Keratinocyte (primary cell): Measurements from ENCODE around the gene C3orf70. TPM values are rescaled to one million over a fixed set of nuclear protein-coding genes. Genes with fewer than 3 reads are reported as not detected.

Experiments used
- DNase-seq: peaks from one replicate; pipeline ENCODE4 v3.0.0-alpha.2; 2011; ENCODE audit warnings: low read depth, missing footprints, low spot score
- FAIRE-seq: peaks from 2 replicates; lab custom pipeline; 2011; peaks lifted over from hg19 to GRCh38; lab: Jason Lieb, UNC
- H2AFZ ChIP-seq: 2 replicates; pipeline ENCODE4 v1.6.0; 2012; ENCODE audit warnings: low read length, control low read depth, inconsistent platforms; ENCODE audit not compliant: control insufficient read depth
- H3K27ac ChIP-seq: 2 replicates; pipeline ENCODE4 v1.5.1; 2011; ENCODE audit warnings: low read length; ENCODE audit not compliant: control insufficient read depth, insufficient read depth
- H3K27me3 ChIP-seq: 3 replicates; pipeline ENCODE4 v1.6.0; 2011; ENCODE audit warnings: low read length; ENCODE audit not compliant: control insufficient read depth, insufficient read depth; ENCODE audit errors: extremely low read depth
- H3K36me3 ChIP-seq, 2 experiments: 2 replicates in 1 of 2; 3 replicates in 1 of 2; pipeline ENCODE4 v1.5.1; 2011; ENCODE audit warnings: low read length in 2 of 2, mild to moderate bottlenecking in 1 of 2; ENCODE audit not compliant: control insufficient read depth in 2 of 2, insufficient read depth in 2 of 2; ENCODE audit errors: extremely low read depth in 1 of 2
- H3K4me1 ChIP-seq: 3 replicates; pipeline ENCODE4 v1.5.1; 2011; ENCODE audit warnings: low read length; ENCODE audit not compliant: control insufficient read depth, insufficient read depth; ENCODE audit errors: extremely low read depth
- H3K4me2 ChIP-seq: 3 replicates; pipeline ENCODE4 v1.6.0; 2011; ENCODE audit warnings: low read depth, low read length; ENCODE audit not compliant: control insufficient read depth, insufficient read depth; ENCODE audit errors: extremely low read depth
- H3K4me3 ChIP-seq, 3 experiments: fragments of 200-600 bp in 1 of 3; sonication (generic) in 1 of 3; 2 replicates in 2 of 3; 3 replicates in 1 of 3; pipeline ENCODE4 v1.5.1; 2011 to 2016; ENCODE audit warnings: low read length in 3 of 3, mild to moderate bottlenecking in 3 of 3, control low read depth in 2 of 3, inconsistent platforms in 1 of 3, low read depth in 1 of 3, mixed read lengths in 1 of 3, mixed run types in 1 of 3, moderate library complexity in 1 of 3; ENCODE audit not compliant: control insufficient read depth in 2 of 3, insufficient read depth in 2 of 3; ENCODE audit errors: extremely low read depth in 1 of 3
- H3K79me2 ChIP-seq: 2 replicates; pipeline ENCODE4 v1.6.0; 2012; ENCODE audit warnings: low read length; ENCODE audit not compliant: control insufficient read depth, insufficient read depth
- H3K9ac ChIP-seq: 3 replicates; pipeline ENCODE4 v1.6.0; 2011; ENCODE audit warnings: low read length; ENCODE audit not compliant: control insufficient read depth, insufficient read depth; ENCODE audit errors: extremely low read depth
- H3K9me1 ChIP-seq: 3 replicates; pipeline ENCODE4 v1.6.0; 2011; ENCODE audit warnings: low read length; ENCODE audit not compliant: control insufficient read depth, insufficient read depth; ENCODE audit errors: extremely low read depth
- H3K9me3 ChIP-seq: 2 replicates; pipeline ENCODE4 v1.5.1; 2012; ENCODE audit warnings: low read depth, low read length; ENCODE audit not compliant: control insufficient read depth
- H4K20me1 ChIP-seq: 3 replicates; pipeline ENCODE4 v1.6.0; 2011; ENCODE audit warnings: low read length; ENCODE audit not compliant: control insufficient read depth, insufficient read depth; ENCODE audit errors: extremely low read depth
- CTCF ChIP-seq, 3 experiments: IDR thresholded peaks in 1 of 3; conservative IDR thresholded peaks in 1 of 3; optimal IDR thresholded peaks in 1 of 3; 2 replicates in 2 of 3; 3 replicates in 1 of 3; pipeline versions ENCODE3 to v1.5.1; 2011; ENCODE audit warnings: low read length in 3 of 3, mild to moderate bottlenecking in 3 of 3, moderate library complexity in 2 of 3, control low read depth in 1 of 3, inconsistent platforms in 1 of 3; ENCODE audit not compliant: insufficient read depth in 2 of 3; ENCODE audit errors: extremely low read depth in 1 of 3
- EZH2 ChIP-seq: IDR thresholded peaks from one replicate; pipeline ENCODE4 v1.6.1; 2012; ENCODE audit warnings: inconsistent platforms, mild to moderate bottlenecking, low read length, moderate library complexity
- dilution Hi-C: fragments of 300-500 bp; cut with MboI; formaldehyde crosslinking; loops from one replicate; pipeline ENCODE4 v1.7.0; 2020; ENCODE audit warnings: low sequenced_read_pairs; ENCODE audit not compliant: extremely low pct_ligation_motif_present
- polyA plus RNA-seq, 5 experiments: library from polyadenylated mRNA; depleted of rRNA in 3 of 5; stranded (reverse) in 3 of 5; stranded (forward) in 1 of 5; unstranded in 1 of 5; fragments of >200 nt; gene quantifications; 1 replicate in 1 of 5; 2 replicates in 3 of 5; 3 replicates in 1 of 5; pipeline versions ENCODE4 v1.2.1 to v1.2.3, GENCODE V29; 2011 to 2012; ENCODE audit warnings: missing spikeins in 2 of 5, low read depth in 1 of 5, low replicate concordance in 1 of 5

Gene C3orf70
- polyA plus RNA-seq, 1 donor (not counting 4 experiments of a cell fraction or from before 2014, with no cell fraction given): not detected

- H3K27ac ChIP-seq: no peak overlapping the region
- no peak overlapping the region for H2AFZ ChIP-seq
- no peaks in the 10 kb centered on the region for H3K36me3 ChIP-seq
- FAIRE-seq (no peak), DNase-seq (no peak)
- no peaks in the 10 kb centered on the region for H4K20me1 ChIP-seq
- no peak overlapping the region for H3K4me2 ChIP-seq
- H3K79me2 ChIP-seq: no peaks in the 10 kb centered on the region
- H3K4me1 ChIP-seq: peaks cover 2% of the 10 kb centered on the region
- TF ChIP-seq EZH2: no peak
- TF ChIP-seq CTCF (optimal IDR thresholded peaks at IDR 0.05 in 1 of 3, IDR thresholded peaks at IDR 0.05 in 1 of 3, conservative IDR thresholded peaks at IDR 0.05 in 1 of 3; ENCODE audit: extremely low read depth in 1 of 3, insufficient read depth in 2 of 3, low read length in 3 of 3): no peak
- H3K9me1 ChIP-seq: no peaks in the 10 kb centered on the region
- H3K27me3 ChIP-seq: no peaks in the 10 kb centered on the region
- dilution Hi-C loops: no loop called here
- no peak overlapping the region for H3K9ac ChIP-seq
- H3K4me3 ChIP-seq: no peak overlapping the region
- no peaks in the 10 kb centered on the region for H3K9me3 ChIP-seq
Observed at GRCh38 chr3:185075547-185075946, 77.3 kb downstream of the C3orf70 start.

GRCh38 chr3:185071287-185071800 is 81.5 kb downstream of the C3orf70 start:
- no peak for FAIRE-seq
- dilution Hi-C loops: no loop called here

More at GRCh38 chr3:185071287-185071800, 81.5 kb downstream of the C3orf70 start:
- no peaks in the 10 kb centered on the region for H3K36me3 ChIP-seq
- H2AFZ ChIP-seq: no peak overlapping the region
- no peak overlapping the region for H3K4me2 ChIP-seq
- H3K4me3 ChIP-seq: no peak overlapping the region
- DNase-seq: no peak
- no peak overlapping the region for H3K27ac ChIP-seq
- TF ChIP-seq EZH2 (no peak), CTCF (optimal IDR thresholded peaks at IDR 0.05 in 1 of 3, IDR thresholded peaks at IDR 0.05 in 1 of 3, conservative IDR thresholded peaks at IDR 0.05 in 1 of 3; ENCODE audit: extremely low read depth in 1 of 3, insufficient read depth in 2 of 3, low read length in 3 of 3) (no peak)
- no peaks in the 10 kb centered on the region for H3K27me3 ChIP-seq
- H3K9ac ChIP-seq: no peak overlapping the region
- no peaks in the 10 kb centered on the region for H3K9me1 ChIP-seq
- H3K9me3 ChIP-seq: no peaks in the 10 kb centered on the region
- no peaks in the 10 kb centered on the region for H4K20me1 ChIP-seq
- peaks cover 2% of the 10 kb centered on the region for H3K4me1 ChIP-seq
- H3K79me2 ChIP-seq: no peaks in the 10 kb centered on the region
